A549 (cell line): Measurements from ENCODE around the gene IGSF23. TPM values are rescaled to one million over a fixed set of nuclear protein-coding genes. Genes with fewer than 3 reads are reported as not detected.

Experiments
- ATAC-seq, 2 experiments: fragments of 200-7000 bp in 1 of 2; fragments of >200 bp in 1 of 2; cut with Nextera tagmentation in 1 of 2; cut with Tn5 transposase in 1 of 2; 3 replicates each; pipeline versions ENCODE4 v1.8.0 to v1.9.1; 2018 to 2020; ENCODE audit warnings: mild to moderate bottlenecking in 1 of 2, moderate library complexity in 1 of 2
- CTCF ChIA-PET: fragments of 300-600 bp; sonication (Branson Sonifier 250); formaldehyde crosslinking; extraction: SDS; loops from one replicate; lab custom pipeline; 2021; ENCODE audit warnings: antibody characterized with exemption, inconsistent platforms; lab: Yijun Ruan, JAX
- POLR2A ChIA-PET: fragments of 350-600 bp; formaldehyde crosslinking; extraction: SDS; loops from one replicate; lab custom pipeline; 2021; ENCODE audit warnings: antibody characterized with exemption, inconsistent platforms; lab: Yijun Ruan, JAX
- DNase-seq, 2 experiments: peaks; one replicate each; pipeline versions ENCODE4 v3.0.0 to v3.0.0-alpha.2; 2011 to 2016; ENCODE audit warnings: low read depth in 1 of 2, low spot score in 1 of 2
- FAIRE-seq: peaks from 2 replicates; lab custom pipeline; 2011; peaks lifted over from hg19 to GRCh38; lab: Jason Lieb, UNC
- H3K27ac ChIP-seq, 2 experiments: fragments of >200 bp; sonication (Bioruptor Twin); formaldehyde crosslinking; 3 replicates each; pipeline ENCODE4 v1.5.1; 2016 to 2017
- H3K4me1 ChIP-seq: fragments of >200 bp; sonication (Bioruptor Twin); formaldehyde crosslinking; 3 replicates; pipeline ENCODE4 v1.6.1; 2016
- H3K4me2 ChIP-seq: fragments of >200 bp; sonication (Bioruptor Twin); formaldehyde crosslinking; 3 replicates; pipeline ENCODE4 v1.6.1; 2016
- H3K4me3 ChIP-seq: fragments of >200 bp; sonication (Bioruptor Twin); formaldehyde crosslinking; 3 replicates; pipeline ENCODE4 v1.5.1; 2016
- H3K9me3 ChIP-seq: fragments of >200 bp; sonication (Bioruptor Twin); formaldehyde crosslinking; 3 replicates; pipeline ENCODE4 v1.6.1; 2016
- BHLHE40 ChIP-seq: IDR thresholded peaks from 2 replicates; pipeline ENCODE4 v1.6.1; 2012; ENCODE audit warnings: low read depth, low read length, inconsistent platforms
- CBX2 ChIP-seq: fragments of 200-600 bp; sonication (generic); IDR thresholded peaks from 2 replicates; pipeline ENCODE4 v1.6.1; 2016; ENCODE audit warnings: low read depth, mild to moderate bottlenecking, borderline replicate concordance
- CEBPB ChIP-seq, 2 experiments: fragments of >200 bp in 1 of 2; sonication (Bioruptor Twin) in 1 of 2; formaldehyde crosslinking in 1 of 2; IDR thresholded peaks; 2 replicates each; pipeline ENCODE4 v1.6.1; 2012 to 2016
- EHF ChIP-seq: fragments of 250-450 bp; sonication (Bioruptor Pico); IDR thresholded peaks from 2 replicates; pipeline ENCODE4 v1.5.0; 2020; ENCODE audit warnings: mild to moderate bottlenecking
- ESRRA ChIP-seq: fragments of 150-350 bp; IDR thresholded peaks from 2 replicates; pipeline ENCODE4 v1.6.1; 2014; ENCODE audit warnings: mild to moderate bottlenecking, low read length, borderline replicate concordance
- FOSB ChIP-seq: fragments of 250-450 bp; sonication (Bioruptor Pico); IDR thresholded peaks from 2 replicates; pipeline ENCODE4 v1.5.0; 2020; ENCODE audit warnings: mild to moderate bottlenecking, moderate library complexity
- FOXS1 ChIP-seq: fragments of 250-450 bp; sonication (Bioruptor Pico); IDR thresholded peaks from 2 replicates; pipeline ENCODE4 v1.5.0; 2020; ENCODE audit warnings: mild to moderate bottlenecking, moderate library complexity
- GATA3 ChIP-seq: IDR thresholded peaks from 2 replicates; pipeline ENCODE4 v1.6.1; 2012; ENCODE audit warnings: borderline replicate concordance
- HOXA7 ChIP-seq: fragments of 250-450 bp; sonication (Bioruptor Pico); IDR thresholded peaks from 2 replicates; pipeline ENCODE4 v1.5.0; 2020; ENCODE audit warnings: mild to moderate bottlenecking, moderate library complexity
- KDM5A ChIP-seq: fragments of 200-600 bp; sonication (generic); IDR thresholded peaks from 2 replicates; pipeline ENCODE4 v1.6.1; 2016; ENCODE audit warnings: antibody characterized with exemption, mild to moderate bottlenecking
- MAZ ChIP-seq: fragments of 150-350 bp; IDR thresholded peaks from 2 replicates; pipeline ENCODE4 v1.6.1; 2014; ENCODE audit warnings: antibody characterized with exemption, low read depth, low read length, borderline replicate concordance
- NFE2L2 ChIP-seq: fragments of 150-350 bp; conservative IDR thresholded peaks from 2 replicates; pipeline ENCODE4 v1.6.1; 2014; ENCODE audit warnings: low read length
- NR3C1 ChIP-seq: fragments of >200 bp; sonication (Bioruptor Twin); formaldehyde crosslinking; IDR thresholded peaks from 3 replicates; pipeline ENCODE4 v1.6.1; 2017
- RAD21 ChIP-seq, 2 experiments: fragments of >200 bp in 1 of 2; sonication (Bioruptor Twin) in 1 of 2; formaldehyde crosslinking in 1 of 2; IDR thresholded peaks in 1 of 2; conservative IDR thresholded peaks in 1 of 2; 2 replicates in 1 of 2; 3 replicates in 1 of 2; pipeline ENCODE4 v1.6.1; 2012 to 2018; ENCODE audit warnings: inconsistent platforms in 1 of 2
- RARB ChIP-seq: fragments of 250-450 bp; sonication (Bioruptor Pico); IDR thresholded peaks from 2 replicates; pipeline ENCODE4 v1.8.0; 2021; ENCODE audit warnings: mild to moderate bottlenecking, moderate library complexity
- RCOR1 ChIP-seq: fragments of 150-350 bp; IDR thresholded peaks from 2 replicates; pipeline ENCODE4 v1.6.1; 2014; ENCODE audit warnings: antibody characterized with exemption, low read length, low read depth
- RFX5 ChIP-seq: fragments of 450-650 bp; IDR thresholded peaks from 2 replicates; pipeline ENCODE4 v1.7.1; 2014; ENCODE audit warnings: antibody characterized with exemption, mild to moderate bottlenecking, moderate library complexity
- RNF2 ChIP-seq: fragments of 200-600 bp; sonication (generic); IDR thresholded peaks from 2 replicates; pipeline ENCODE4 v1.6.1; 2016; ENCODE audit warnings: low read depth, mild to moderate bottlenecking, antibody characterized with exemption, moderate library complexity, borderline replicate concordance
- SMC3 ChIP-seq: fragments of >200 bp; sonication (Bioruptor Twin); formaldehyde crosslinking; IDR thresholded peaks from 3 replicates; pipeline ENCODE4 v1.6.1; 2018; ENCODE audit warnings: inconsistent platforms
- TFCP2L1 ChIP-seq: fragments of 250-450 bp; sonication (Bioruptor Pico); IDR thresholded peaks from 2 replicates; pipeline ENCODE4 v1.5.0; 2021; ENCODE audit warnings: mild to moderate bottlenecking
- ZNF302 ChIP-seq: fragments of 250-450 bp; sonication (Bioruptor Pico); IDR thresholded peaks from 2 replicates; pipeline ENCODE4 v1.9.0; 2021; ENCODE audit warnings: inconsistent platforms, mild to moderate bottlenecking, moderate library complexity
- ZSCAN20 ChIP-seq: fragments of 250-450 bp; sonication (Bioruptor Pico); IDR thresholded peaks from 2 replicates; pipeline ENCODE4 v1.8.0; 2022; ENCODE audit warnings: mild to moderate bottlenecking, moderate library complexity
- WGBS: methylation state at CpG from one replicate; pipeline ENCODE4 v1.1.6; 2017; ENCODE audit errors: missing lambda C conversion rate; 5-methylcytosine and 5-hydroxymethylcytosine counted together
- polyA plus RNA-seq, 4 experiments: library from polyadenylated mRNA; depleted of rRNA in 3 of 4; stranded (reverse); fragments of >200 nt; fragmentation: RNase III in 1 of 4; extraction: RNeasy Plus Mini Kit Qiagen cat#74134 plus additional on column Dnase treatment in 1 of 4; gene quantifications; 2 replicates in 3 of 4; 3 replicates in 1 of 4; pipeline ENCODE4 v1.2.3, GENCODE V29; 2011 to 2017
- TF ChIP-seq, protein P1 (sequence below): fragments of >200 bp; sonication (Bioruptor Twin); formaldehyde crosslinking; IDR thresholded peaks from 3 replicates; pipeline ENCODE4 v1.6.1; 2016
- TF ChIP-seq, protein P2 (sequence below): IDR thresholded peaks from 2 replicates; pipeline ENCODE4 v1.6.1; 2012

The IGSF23 gene
- polyA plus RNA-seq, 2 of the 4 experiments (the other 2 are of a cell fraction) = 0.14 to 0.35 TPM

DNA sequence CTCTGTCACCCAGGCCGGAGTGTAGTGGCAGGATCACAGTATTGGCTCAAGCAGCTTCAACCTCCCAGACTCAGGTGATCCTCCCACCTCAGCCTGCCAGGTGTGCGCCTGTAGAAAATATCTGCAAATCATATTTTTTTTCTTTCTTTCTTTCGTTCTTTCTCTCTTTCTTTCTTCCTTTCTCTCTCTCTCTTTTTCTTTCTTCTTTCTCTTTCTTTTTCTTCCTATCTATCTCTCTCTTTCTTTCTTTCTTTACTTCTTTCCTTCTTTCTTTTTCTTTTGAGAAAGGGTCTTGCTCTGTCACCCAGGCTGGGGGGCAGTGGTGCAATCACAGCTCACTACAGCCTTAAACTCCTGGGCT lies 16.3 kb upstream of the IGSF23 start:
- no peak overlapping the region for H3K4me3 ChIP-seq
- ATAC-seq = no peak
- CTCF ChIA-PET = interaction anchor here (0.9 to 9.0 kb wide), 8 partner anchors 7 to 126 kb away, joined by 3 to 58 read pairs (median 8); no protein-coding TSS in a partner anchor
- TF ChIP-seq RAD21 (conservative IDR thresholded peaks at IDR 0.05 in 1 of 2, IDR thresholded peaks at IDR 0.05 in 1 of 2) = 0 out of 5 replicates have a peak, but pooled peaks of 1 of the 2 experiments have one; percentile 6
- TF ChIP-seq, protein P1, sequence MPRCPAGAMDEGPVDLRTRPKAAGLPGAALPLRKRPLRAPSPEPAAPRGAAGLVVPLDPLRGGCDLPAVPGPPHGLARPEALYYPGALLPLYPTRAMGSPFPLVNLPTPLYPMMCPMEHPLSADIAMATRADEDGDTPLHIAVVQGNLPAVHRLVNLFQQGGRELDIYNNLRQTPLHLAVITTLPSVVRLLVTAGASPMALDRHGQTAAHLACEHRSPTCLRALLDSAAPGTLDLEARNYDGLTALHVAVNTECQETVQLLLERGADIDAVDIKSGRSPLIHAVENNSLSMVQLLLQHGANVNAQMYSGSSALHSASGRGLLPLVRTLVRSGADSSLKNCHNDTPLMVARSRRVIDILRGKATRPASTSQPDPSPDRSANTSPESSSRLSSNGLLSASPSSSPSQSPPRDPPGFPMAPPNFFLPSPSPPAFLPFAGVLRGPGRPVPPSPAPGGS = no peak
- TF ChIP-seq GATA3 = 0 out of 2 replicates have a peak, but pooled peaks have one; percentile 33
- TF ChIP-seq, all 56 proteins: peak for 2
- no peak for FAIRE-seq
- H3K27ac ChIP-seq = peak overlapping the region; percentile 67 to 79
- H3K4me1 ChIP-seq = peaks cover 40% of the 10 kb centered on the region
- H3K4me2 ChIP-seq = peak overlapping the region; percentile 59
- 47% methylated on average over 3 of the region's 3 CpGs for WGBS
- DNase-seq = no peak
- POLR2A ChIA-PET = no interaction called here
- H3K9me3 ChIP-seq = peaks cover 7% of the 10 kb centered on the region; the same call in 2 of the 3 replicates

DNA sequence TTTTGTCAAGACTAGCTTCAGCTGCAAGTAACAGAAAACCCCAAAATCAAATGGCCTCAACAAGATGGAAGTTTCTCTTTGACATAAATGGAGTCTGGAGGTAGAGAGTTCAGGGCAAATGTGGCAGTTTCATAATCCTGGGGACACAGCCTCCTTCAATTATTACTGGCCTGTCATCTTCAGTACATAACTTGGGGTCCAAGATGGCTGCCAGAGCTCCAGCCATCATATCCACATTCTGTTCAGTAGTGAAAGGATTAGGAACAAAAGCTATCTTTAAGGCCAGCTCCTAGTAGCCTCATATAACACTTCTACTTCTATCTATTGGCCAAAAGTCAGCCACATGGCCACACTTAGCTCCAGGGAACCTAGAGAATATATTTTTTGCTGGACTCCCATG lies 15.0 kb upstream of the IGSF23 start:
- ATAC-seq (no peak), DNase-seq (no peak), FAIRE-seq (no peak)
- ChIA-PET CTCF (interaction anchor here (1.0 to 9.0 kb wide), 4 partner anchors 8 to 59 kb away, joined by 3 to 58 read pairs (median 3); partner anchors contain the start of gene PVR), POLR2A (no interaction called here)
- Histone ChIP-seq H3K4me2 (no peak overlapping the region), H3K4me1 (peaks cover 34% of the 10 kb centered on the region), H3K4me3 (no peak overlapping the region), H3K9me3 (peaks cover 7% of the 10 kb centered on the region; the same call in 2 of the 3 replicates), H3K27ac (no peak overlapping the region)
- TF ChIP-seq, protein P1 = no peak
- TF ChIP-seq CEBPB (IDR thresholded peaks at IDR 0.05) (no peak), SMC3 (no peak), FOSB (CRISPR knock-in tag) (no peak), RNF2 (no peak), NR3C1 (no peak), TFCP2L1 (CRISPR knock-in tag) (no peak), ZNF302 (no peak), KDM5A (no peak), EHF (CRISPR knock-in tag) (no peak), MAZ (no peak), FOXS1 (CRISPR knock-in tag) (no peak), RARB (CRISPR knock-in tag) (no peak), ESRRA (no peak), GATA3 (no peak), RFX5 (no peak), RCOR1 (no peak), NFE2L2 (no peak), RAD21 (conservative IDR thresholded peaks at IDR 0.05 in 1 of 2, IDR thresholded peaks at IDR 0.05 in 1 of 2) (no peak)
- TF ChIP-seq, protein P2, sequence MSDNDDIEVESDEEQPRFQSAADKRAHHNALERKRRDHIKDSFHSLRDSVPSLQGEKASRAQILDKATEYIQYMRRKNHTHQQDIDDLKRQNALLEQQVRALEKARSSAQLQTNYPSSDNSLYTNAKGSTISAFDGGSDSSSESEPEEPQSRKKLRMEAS = no peak

DNA sequence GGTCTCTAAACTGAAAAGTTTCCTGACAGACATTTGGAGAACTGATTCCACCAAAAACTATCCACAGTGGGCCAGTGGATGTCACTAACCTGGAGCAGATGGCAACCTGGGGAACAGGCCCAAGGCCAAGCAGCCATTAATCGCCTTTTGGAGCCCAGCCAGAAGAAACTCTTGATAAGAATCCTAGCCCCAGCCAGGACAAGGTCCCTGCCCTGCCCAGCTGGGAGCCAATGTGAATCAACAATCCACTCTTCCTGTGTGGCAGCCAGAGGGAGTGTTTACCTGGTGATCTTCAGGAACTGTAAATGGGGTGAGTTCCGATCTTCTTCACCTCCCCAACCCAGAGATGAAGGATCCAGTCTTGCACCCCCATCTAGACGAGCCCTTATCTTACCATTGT lies 14.5 kb upstream of the IGSF23 start:
- WGBS = 70% methylated on average over 3 of the region's 3 CpGs
- ATAC-seq = no peak
- no peak for FAIRE-seq
- no peak overlapping the region for H3K4me2 ChIP-seq
- no peak overlapping the region for H3K4me3 ChIP-seq
- POLR2A ChIA-PET = no interaction called here
- H3K27ac ChIP-seq = 0 out of 6 replicates have a peak overlapping the region, but pooled peaks of 1 of the 2 experiments have one; percentile 0
- no peak for DNase-seq
- TF ChIP-seq BHLHE40 (no peak), CBX2 (no peak), HOXA7 (CRISPR knock-in tag) (no peak), ESRRA (no peak), ZSCAN20 (CRISPR knock-in tag) (no peak)
- TF ChIP-seq, all 56 proteins: peak for 0
- peaks cover 7% of the 10 kb centered on the region; the same call in 2 of the 3 replicates for H3K9me3 ChIP-seq
- CTCF ChIA-PET = interaction anchor here (1.0 to 9.0 kb wide), 4 partner anchors 9 to 58 kb away, joined by 3 to 58 read pairs (median 3); partner anchors contain the start of gene PVR
- peaks cover 34% of the 10 kb centered on the region for H3K4me1 ChIP-seq
